Globus pallidus (tissue), 1 donor: ENCODE data around the gene GDF2.

Source experiments
- DNase-seq: peaks from one replicate; pipeline ENCODE4 v3.0.0-alpha.2; 2015; ENCODE audit warnings: low spot score

GDF2 gene

GRCh38 chr10:47291682-47292081, 30.6 kb upstream of the GDF2 start:
- no peak for DNase-seq

- no peak for DNase-seq
Measured at GRCh38 chr10:47294057-47294456, 28.2 kb upstream of the GDF2 start.

GRCh38 chr10:47294501-47294900, 27.8 kb upstream of the GDF2 start:
- no peak for DNase-seq

- no peak for DNase-seq
Measured at GRCh38 chr10:47295411-47295810, 26.8 kb upstream of the GDF2 start.

- DNase-seq, result no peak
Measured at GRCh38 chr10:47296156-47296894, 25.9 kb upstream of the GDF2 start.

GRCh38 chr10:47296941-47297340, 25.3 kb upstream of the GDF2 start:
- DNase-seq, result no peak

GRCh38 chr10:47297866-47298540, 24.3 kb upstream of the GDF2 start:
- DNase-seq, result no peak

GRCh38 chr10:47298715-47299114, 23.5 kb upstream of the GDF2 start:
- DNase-seq, result no peak

- no peak for DNase-seq
Measured at GRCh38 chr10:47299611-47300428, 22.4 kb upstream of the GDF2 start, which contains the start of gene GDF10. GDF10 (plus strand) TSS chr10:47300197; CDS start chr10:47300652, 455 bp downstream.

- no peak for DNase-seq
Measured at GRCh38 chr10:47300429-47300931, 21.8 kb upstream of the GDF2 start.

GRCh38 chr10:47301833-47302232, 20.4 kb upstream of the GDF2 start:
- no peak for DNase-seq

- no peak for DNase-seq
Measured at GRCh38 chr10:47303105-47303504, 19.1 kb upstream of the GDF2 start.

- no peak for DNase-seq
Measured at GRCh38 chr10:47303866-47304265, 18.4 kb upstream of the GDF2 start.

GRCh38 chr10:47305566-47305965, 16.7 kb upstream of the GDF2 start:
- DNase-seq, result no peak

GRCh38 chr10:47306387-47307210, 15.7 kb upstream of the GDF2 start:
- no peak for DNase-seq

- no peak for DNase-seq
Measured at GRCh38 chr10:47307381-47307780, 14.9 kb upstream of the GDF2 start.

- no peak for DNase-seq
Measured at GRCh38 chr10:47308775-47309174, 13.5 kb upstream of the GDF2 start.

- DNase-seq, result no peak
Measured at GRCh38 chr10:47309408-47310089, 12.7 kb upstream of the GDF2 start.

GRCh38 chr10:47310090-47310505, 12.2 kb upstream of the GDF2 start:
- no peak for DNase-seq

- no peak for DNase-seq
Measured at GRCh38 chr10:47311193-47311931, 10.9 kb upstream of the GDF2 start.
